Stimulated activated CD8-positive, alpha-beta memory T cell treated with anti-CD3 and anti-CD28 coated beads, Interleukin-12 subunit alpha, Interleukin-12 subunit beta, amount 100 ng/mL, for 24 hours (primary cell): ENCODE results near the gene TCAF1.
"Not testable (repeated sequence)": the region's sequence is repeated elsewhere in the genome, so short reads cannot be mapped to it uniquely, and the experiment has no call there.

Experiments
- DNase-seq: peaks from one replicate; pipeline ENCODE4 v3.0.0-alpha.2; 2020; ENCODE audit errors: extremely low read depth

TCAF1 gene

GRCh38 chr7:143902332-143902899 is 440 bp upstream of the TCAF1 start:
- no peak for DNase-seq

- no peak for DNase-seq
Measured at GRCh38 chr7:143901332-143901667, 676 bp downstream of the TCAF1 start.

DNA sequence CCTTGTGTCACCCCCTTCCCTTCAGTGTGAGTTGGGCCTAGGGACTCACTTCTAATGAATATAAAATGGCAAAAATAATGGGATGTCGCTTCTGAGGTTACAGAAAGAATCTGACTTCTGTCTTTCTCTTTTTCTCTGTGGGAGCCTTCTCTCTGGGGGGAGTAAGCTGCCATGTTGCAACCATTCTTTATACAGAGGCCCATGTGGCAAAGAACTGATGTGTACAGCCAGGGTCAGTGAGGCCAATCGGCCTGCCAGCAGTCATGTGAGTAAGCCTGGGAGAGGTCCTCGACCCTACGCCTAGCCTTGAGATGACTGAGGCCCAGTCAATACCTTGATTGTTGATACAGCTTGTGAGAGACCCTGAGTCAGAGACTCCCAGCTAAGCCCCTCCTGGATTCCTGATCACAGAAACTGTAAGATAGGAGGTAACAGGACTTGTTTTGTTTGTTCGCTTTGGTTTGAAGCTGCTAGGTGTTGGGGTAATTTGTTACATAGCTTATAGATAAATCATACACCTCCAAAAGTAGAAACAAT is 1.7 kb downstream of the TCAF1 start:
- DNase-seq = no peak

DNA sequence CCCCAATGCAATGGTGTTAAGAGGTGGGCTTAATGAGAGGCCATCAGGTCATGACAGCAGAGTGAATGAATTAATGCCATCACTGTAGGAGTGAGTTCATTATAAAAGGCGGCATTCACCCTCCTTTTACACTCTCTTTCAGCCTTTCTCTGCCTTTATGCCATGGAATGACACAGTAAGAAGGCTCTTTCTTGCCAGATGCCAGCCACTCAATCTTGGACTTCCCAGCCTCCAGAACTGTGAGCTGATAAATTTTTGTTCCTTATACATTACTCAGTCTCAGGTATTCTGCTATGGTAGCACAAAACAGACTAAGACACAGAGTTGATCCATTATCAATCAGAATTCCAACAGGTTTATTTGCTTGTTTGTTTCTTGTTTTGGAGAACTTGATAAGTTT is 3.2 kb downstream of the TCAF1 start:
- DNase-seq = no peak

GRCh38 chr7:143896667-143897066 is 5.3 kb downstream of the TCAF1 start:
- no peak for DNase-seq

DNA sequence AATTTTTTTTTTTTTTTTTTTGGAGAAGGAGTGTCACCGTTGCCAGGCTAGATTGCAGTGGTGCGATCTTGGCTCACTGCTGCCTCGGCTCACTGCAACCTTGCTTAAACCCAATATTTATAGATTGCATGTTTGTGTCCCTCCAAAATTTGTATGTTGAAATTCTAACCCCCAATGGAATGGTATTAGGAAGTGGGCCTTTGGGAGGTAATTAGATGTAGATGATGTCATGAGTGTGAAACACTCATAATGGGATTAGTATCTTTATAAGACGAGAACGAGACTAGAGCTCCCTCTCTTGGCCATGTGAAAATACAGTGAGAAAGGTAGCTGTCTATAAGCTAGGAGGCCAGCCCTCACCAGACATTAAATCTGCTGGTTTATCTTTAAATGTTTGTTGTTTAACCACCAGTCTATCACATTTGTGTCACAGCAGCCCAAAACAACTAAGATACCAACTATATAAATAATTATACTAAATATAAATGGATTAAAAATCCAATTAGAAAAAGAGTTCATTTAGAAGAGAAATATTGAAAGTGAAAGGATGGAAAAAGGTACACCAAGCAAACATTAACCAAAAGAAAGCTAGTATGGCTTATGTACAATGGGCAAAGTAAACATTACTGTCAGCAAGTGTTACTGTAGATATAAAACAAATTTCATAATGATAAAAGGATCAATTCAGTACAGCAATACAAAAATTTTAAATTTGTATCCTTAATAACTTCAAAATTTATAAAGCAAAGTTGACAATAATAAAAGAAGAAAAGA is 9.3 kb downstream of the TCAF1 start:
- DNase-seq = no peak

GRCh38 chr7:143891457-143891856 is 10.5 kb downstream of the TCAF1 start:
- DNase-seq = no peak

GRCh38 chr7:143890558-143890957 is 11.4 kb downstream of the TCAF1 start:
- DNase-seq = no peak

GRCh38 chr7:143889068-143889467 is 12.9 kb downstream of the TCAF1 start:
- DNase-seq = no peak

DNA sequence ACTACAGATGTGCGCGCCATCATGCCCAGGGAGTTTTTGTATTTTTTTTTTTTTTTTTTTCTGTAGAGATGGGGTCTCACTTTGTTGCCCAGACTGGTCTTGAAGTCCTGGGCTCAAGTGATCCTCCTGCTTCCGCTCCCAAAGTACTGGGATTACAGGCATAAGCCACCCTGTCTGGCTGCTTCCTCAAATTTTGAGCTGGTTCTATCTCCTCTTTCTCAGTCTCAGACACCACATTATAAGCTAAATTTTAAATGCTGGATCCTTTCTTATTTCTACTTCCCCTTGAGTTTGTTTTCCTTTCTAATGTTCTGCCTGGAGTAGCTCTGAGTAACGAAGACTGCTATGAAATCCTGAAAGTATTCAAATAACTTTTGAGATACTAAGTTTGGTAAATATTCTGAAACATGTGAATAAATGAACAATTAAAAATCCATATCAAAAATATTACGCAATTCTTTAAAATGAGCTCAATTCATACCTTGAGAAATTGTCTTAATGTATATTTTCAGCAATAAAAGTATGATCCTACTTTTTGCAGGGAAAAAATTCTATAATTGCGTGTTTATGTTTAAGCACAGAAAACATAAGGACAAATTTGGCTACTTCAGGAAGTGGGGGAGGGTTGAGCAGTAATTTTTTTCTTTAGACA is 15.0 kb downstream of the TCAF1 start:
- DNase-seq = no peak

DNA sequence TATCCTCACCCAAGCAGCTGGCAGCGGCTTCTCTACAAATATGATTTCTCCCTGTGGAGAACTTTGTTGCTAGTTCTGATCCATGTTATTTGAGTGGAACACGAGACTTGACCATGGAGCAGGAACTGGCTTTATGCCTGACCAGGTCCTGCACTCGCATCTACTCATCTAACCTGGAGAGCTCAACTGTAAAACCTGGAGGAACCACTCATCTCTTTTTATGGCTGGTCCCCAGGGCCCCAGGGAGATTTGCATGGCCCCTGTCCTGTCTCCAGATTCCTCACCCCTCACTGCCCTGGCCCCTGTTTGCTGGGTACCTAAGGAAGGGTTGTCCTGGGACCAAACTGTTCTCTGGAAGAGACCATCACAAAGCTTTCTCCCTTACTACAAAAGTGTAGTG is 16.0 kb downstream of the TCAF1 start:
- DNase-seq = no peak

DNA sequence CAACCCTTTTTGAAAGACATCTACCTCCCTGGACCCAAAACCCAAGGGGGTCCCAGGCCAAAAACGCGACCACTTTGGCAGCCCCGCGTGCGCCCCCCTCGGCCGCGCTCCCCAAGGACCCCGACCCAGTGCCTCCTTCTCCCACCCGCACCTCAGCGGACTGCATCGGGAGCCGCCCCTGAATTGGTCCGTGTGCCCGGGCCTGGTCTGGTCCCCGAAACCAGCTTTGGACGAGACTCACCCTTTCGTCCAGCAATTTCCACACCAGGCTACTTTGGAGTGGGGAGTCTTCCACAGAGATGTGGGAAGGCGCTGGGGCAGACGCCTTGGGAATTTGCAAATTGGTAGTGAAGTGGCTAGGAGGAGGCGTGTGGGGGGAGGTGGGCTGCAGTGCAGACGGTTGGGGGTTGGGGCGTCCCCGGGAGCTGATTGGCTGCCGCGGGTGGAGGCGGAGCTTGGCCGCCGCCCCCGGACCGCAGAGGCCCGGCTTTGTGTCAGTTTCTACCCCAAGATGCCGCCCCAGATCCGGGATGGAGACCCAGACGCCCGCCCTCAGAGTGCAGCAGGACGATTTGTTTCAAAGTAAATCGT is 16.9 kb downstream of the TCAF1 start:
- DNase-seq = no peak

GRCh38 chr7:143884241-143884968 is 17.6 kb downstream of the TCAF1 start:
- DNase-seq = no peak

- DNase-seq = no peak
Measured at GRCh38 chr7:143882604-143883078, 19.3 kb downstream of the TCAF1 start.

DNA sequence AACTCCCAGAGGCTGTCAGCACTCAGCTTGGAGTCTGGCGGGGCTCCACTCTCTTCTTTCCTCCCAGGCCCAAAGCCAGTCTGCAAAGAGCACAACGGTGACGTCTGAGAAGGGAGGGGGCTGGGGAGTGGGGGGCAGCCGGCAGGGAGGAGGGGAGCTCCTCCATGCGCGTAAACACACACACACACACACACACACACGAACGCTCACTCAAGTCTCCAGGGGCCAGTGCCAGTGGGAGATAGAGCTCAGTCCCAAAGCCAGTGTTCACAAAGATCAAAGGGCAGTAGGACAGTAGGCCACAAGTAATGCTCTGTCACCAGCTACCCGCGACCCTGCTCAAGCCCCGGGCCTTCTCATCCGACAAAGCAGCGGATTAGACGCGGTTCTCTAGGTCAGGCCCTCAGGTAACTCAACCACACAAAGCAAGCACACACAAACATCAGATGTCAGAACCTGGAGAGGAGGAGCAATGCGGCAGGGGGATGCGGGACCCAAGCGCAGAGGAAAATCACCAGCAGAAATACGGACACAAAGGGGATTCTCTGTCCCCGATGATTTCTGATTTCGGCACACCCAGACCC is 19.9 kb downstream of the TCAF1 start:
- no peak for DNase-seq

GRCh38 chr7:143878884-143879283 is 23.1 kb downstream of the TCAF1 start:
- DNase-seq = no peak

DNA sequence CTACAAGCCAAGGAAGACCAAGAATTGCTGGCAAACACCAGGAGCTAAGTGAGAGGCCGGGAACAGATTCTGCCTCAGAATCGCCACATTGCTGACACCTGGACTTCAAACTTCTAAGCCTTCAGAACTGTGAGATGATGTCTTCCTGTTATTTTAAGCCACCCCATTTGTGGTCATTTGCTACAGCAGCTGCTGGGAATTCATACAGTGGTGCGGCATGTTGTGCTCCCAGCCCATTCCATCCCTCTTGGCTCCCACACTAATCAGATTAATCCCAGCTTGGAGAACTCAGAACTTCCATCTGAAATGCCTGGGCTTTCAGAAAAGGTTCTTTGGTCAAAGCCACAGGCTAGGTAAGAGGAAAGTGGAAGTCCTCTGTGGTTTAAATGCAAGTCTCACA is 24.9 kb downstream of the TCAF1 start:
- DNase-seq = no peak

GRCh38 chr7:143876218-143876617 is 25.8 kb downstream of the TCAF1 start:
- DNase-seq = no peak

DNA sequence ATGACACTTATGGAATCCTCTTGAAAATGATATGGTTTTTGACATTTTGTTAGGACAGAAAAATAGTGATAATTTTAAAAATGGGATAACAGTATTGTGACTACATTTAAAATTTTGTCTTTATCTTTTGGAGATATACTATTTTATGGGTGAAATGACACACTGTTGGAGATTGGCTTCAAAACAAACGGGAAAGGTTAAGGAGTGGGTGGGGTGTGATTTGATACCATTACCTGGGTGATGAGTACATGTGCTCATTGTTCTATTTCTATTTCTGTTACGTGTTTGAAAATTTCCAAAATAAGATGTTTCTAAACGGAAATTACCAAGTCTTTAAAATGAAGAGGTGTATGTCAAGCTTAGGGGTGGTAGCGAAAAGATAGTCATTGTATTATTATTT is 28.7 kb downstream of the TCAF1 start:
- DNase-seq = not testable (repeated sequence)

- not testable (repeated sequence) for DNase-seq
Measured at GRCh38 chr7:143871534-143871933, 30.4 kb downstream of the TCAF1 start.

DNA sequence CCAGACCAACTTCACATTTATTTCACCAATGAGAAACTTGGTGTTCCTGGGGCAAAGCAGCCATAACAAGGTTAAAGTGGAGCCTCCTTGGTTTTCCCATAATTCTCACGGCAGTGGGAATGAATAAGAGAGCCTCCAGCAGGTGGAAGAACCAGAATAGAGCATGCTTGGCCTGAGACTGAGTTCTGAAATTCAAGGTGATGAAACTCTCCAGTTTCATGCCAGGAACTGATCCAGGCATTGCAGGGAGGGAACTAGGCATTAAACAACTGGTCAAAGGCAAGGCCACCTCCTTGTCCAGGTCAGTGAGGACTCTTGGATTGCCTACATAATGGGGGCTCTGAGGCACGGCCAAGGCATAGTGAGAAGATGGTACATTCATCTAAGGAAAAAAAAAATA is 44.0 kb downstream of the TCAF1 start:
- DNase-seq = not testable (repeated sequence)
